GM18505 (cell line): ENCODE data around the gene LMTK2.

Experiments
- ATAC-seq: cut with Tn5 transposase; IDR thresholded peaks from one replicate; pipeline ENCODE4 v1.9.1; 2021; ENCODE audit not compliant: unreplicated experiment
- POLR2A ChIP-seq: IDR thresholded peaks from 4 replicates; pipeline ENCODE4 v1.6.1; 2011; ENCODE audit warnings: borderline replicate concordance; ENCODE audit not compliant: insufficient read depth, insufficient read length; ENCODE audit errors: extremely low read depth

The LMTK2 gene

GRCh38 chr7:98200364-98200763 is 93.7 kb downstream of the LMTK2 start:
- ATAC-seq, result peak; percentile 45
- TF ChIP-seq POLR2A, result no peak

- ATAC-seq, result peak; percentile 85
- TF ChIP-seq POLR2A, result no peak
Measured at GRCh38 chr7:98202367-98203195, 95.9 kb downstream of the LMTK2 start.

GRCh38 chr7:98203261-98203963 is 96.8 kb downstream of the LMTK2 start:
- ATAC-seq, result peak; percentile 30
- no peak for TF ChIP-seq POLR2A

- ATAC-seq, result no peak
- no peak for TF ChIP-seq POLR2A
Measured at GRCh38 chr7:98203964-98204605, 97.4 kb downstream of the LMTK2 start.

- TF ChIP-seq POLR2A, result no peak
- ATAC-seq, result no peak
Measured at GRCh38 chr7:98204670-98205069, 98.0 kb downstream of the LMTK2 start.

GRCh38 chr7:98205162-98205845 is 98.6 kb downstream of the LMTK2 start:
- no peak for TF ChIP-seq POLR2A
- ATAC-seq, result no peak

GRCh38 chr7:98206451-98207330 is 100.0 kb downstream of the LMTK2 start:
- no peak for ATAC-seq
- TF ChIP-seq POLR2A, result no peak

GRCh38 chr7:98209166-98209920 is 102.7 kb downstream of the LMTK2 start:
- TF ChIP-seq POLR2A, result no peak
- ATAC-seq, result no peak

- ATAC-seq, result no peak
- no peak for TF ChIP-seq POLR2A
Measured at GRCh38 chr7:98210513-98211220, 104.0 kb downstream of the LMTK2 start.

- ATAC-seq, result no peak
Measured at GRCh38 chr7:98211221-98211675, 104.6 kb downstream of the LMTK2 start, which contains the start of gene BHLHA15. Gene BHLHA15 (plus strand): TSS chr7:98211439. CDS start chr7:98212310, 871 bp downstream.

More at GRCh38 chr7:98211221-98211675, 104.6 kb downstream of the LMTK2 start, which contains the start of gene BHLHA15:
- no peak for TF ChIP-seq POLR2A
